NCI-H2107 treated with DMSO at 0.1 percent for 48 hours (cell line): ENCODE data around the gene IQGAP2.
"Not testable (repeated sequence)": the region's sequence is repeated elsewhere in the genome, so short reads cannot be mapped to it uniquely, and the experiment has no call there.

Experiments used
- DNase-seq: peaks from one replicate; lab custom pipeline; 2025; ENCODE audit not compliant: unreplicated experiment; lab: John Stamatoyannopoulos, UW

IQGAP2 gene

GRCh38 chr5:76412511-76412910 is 9.4 kb downstream of the IQGAP2 start:
- no peak for DNase-seq

DNA sequence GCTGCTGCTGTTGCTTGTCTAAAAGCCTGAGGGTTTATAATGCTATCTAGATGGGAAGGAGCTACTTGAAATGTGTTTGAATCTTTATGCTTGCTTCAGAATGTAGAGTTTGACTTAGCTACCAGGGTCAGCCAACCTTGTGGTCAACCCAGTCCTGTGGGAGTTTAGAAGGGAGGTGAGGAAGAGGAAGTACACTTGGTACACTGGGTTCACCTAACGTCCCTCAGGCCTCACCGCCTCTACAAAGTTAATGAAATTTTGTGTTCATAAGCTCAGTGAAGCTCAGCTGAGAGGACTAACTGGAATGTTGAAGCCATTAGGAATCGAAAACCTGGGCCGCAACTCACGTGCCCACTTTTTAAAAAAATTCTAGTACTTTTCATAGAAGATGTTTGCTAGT is 10.7 kb downstream of the IQGAP2 start:
- no peak for DNase-seq

DNA sequence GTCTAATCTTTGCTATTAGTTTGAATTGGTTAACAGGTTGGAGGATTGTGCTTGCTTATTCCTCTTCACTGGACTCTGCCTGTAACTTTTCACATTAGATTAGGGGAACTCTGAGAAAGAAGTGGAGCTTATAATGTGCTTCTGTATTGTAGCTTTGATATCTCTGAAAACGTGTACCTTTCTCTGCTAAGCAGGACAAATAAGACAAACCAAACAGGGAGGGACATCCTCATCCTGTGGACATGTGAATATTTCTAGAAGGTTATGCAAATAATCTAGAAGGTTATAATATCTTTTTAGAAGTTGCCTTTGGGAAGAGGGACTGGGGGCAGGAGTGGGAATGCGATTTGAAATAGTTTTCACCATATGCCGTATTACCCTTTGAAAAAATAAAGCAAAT is 11.7 kb downstream of the IQGAP2 start:
- no peak for DNase-seq

- no peak for DNase-seq
Measured at GRCh38 chr5:76415855-76416254, 12.8 kb downstream of the IQGAP2 start.

DNA sequence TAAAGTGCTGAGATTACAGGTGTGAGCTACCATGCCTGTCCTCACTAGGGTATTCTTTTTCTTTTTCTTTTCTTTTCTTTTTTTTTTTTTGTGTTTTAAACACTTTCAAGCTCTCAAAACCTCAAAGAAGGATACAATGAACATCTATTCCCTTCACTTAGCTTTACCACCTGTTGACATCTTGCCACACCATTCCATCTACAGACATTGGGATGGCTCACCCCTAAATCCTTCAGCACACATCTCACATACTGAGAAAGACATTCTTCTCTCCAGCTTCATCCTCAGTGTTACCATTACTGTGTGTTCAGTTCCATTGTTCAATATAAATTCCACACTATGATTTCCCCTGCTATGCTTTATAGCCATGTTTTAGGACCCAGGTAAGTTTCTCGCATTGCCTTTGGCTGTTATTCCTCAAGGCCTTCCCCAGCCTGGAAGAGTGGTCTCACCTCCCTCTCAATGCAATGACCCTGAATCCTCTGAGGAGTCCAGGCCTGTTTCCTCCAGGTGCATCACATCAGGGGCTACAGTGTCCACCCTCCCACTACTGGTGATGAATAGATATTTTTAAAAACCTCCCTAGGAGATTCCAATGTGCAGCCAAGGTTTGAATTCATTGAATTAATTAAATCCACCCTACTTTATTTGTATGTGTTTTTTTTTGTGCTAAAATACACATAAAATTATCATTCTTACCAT is 16.7 kb downstream of the IQGAP2 start:
- DNase-seq = no peak

DNA sequence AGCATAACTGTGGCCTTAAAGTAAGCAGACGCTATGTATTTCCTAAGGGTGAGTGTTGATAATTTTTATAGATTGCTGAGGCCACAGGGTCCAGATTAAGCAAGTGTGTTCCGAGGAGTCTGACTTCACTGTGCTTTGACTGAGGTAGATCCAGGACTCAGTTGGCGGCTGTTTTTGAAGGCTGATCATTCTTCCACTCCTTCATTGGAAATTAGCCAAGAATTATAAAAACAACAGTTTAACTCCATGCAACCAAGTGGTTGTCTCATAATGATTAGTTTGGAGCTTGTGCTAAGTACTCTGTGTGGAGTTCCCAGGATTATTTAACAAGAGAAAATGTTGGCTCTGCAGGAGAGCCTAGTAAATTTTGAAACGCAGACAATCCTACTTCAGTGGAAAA is 19.1 kb downstream of the IQGAP2 start:
- DNase-seq = no peak

DNA sequence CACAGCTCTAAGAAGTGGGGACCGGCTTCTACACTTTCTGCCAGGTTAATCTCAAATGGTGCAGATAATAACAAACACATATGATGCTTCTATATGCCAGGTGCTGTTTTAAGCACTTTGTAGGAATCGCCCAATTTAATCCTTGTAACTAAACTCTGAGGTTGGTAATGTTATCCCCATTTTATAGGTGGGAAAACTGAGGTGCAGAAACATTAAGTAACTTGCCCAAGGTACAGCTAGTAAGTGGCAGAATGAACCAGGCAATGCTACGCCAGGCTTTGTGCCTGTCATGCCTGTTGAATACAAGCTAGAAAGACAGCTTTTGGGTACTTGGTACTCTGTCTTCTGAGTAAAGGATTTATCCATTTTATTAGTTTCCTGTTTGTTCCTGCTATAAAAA is 19.7 kb downstream of the IQGAP2 start:
- DNase-seq = no peak

GRCh38 chr5:76425146-76425545 is 22.1 kb downstream of the IQGAP2 start:
- DNase-seq = no peak

- DNase-seq = no peak
Measured at GRCh38 chr5:76425928-76426804, 23.1 kb downstream of the IQGAP2 start.

- no peak for DNase-seq
Measured at GRCh38 chr5:76427206-76428140, 24.4 kb downstream of the IQGAP2 start.

DNA sequence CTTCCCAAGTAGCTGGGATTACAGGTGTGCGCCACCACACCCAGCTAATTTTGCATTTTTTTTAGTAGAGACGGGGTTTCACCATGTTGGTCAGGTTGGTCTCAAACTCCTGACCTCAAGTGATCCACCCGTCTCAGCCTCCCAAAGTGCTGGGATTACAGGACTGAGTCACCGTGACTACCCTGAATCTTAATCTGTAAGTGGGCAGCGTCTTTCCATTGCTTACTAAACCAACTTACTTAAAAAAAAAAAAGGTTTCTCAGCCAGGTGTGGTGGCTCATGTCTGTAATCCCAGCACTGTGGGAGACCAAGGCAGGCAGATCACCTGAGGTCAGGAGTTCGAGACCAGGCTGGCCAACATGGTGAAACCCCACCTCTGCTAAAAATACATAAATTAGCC is 25.5 kb downstream of the IQGAP2 start:
- DNase-seq = not testable (repeated sequence)

GRCh38 chr5:76433261-76433660 is 30.2 kb downstream of the IQGAP2 start:
- DNase-seq = no peak

DNA sequence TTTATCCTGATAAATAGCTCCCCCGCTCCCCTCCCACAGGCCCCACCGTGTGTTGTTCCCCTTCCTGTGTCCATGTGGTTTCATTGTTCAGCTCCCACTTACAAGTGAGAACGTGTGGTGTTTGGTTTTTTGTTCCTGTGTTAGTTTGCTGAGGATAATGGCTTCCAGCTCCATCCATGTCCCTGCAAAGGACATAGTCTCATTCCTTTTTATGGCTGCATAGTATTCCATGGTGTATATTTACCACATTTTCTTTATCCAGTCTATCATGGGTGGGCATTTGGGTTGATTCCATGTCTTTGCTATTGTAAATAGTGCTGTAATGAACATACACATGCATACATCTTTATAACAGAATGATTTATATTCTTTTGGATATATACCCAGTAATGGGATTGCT is 34.4 kb downstream of the IQGAP2 start:
- not testable (repeated sequence) for DNase-seq

GRCh38 chr5:76438025-76438424 is 34.9 kb downstream of the IQGAP2 start:
- DNase-seq = no peak

GRCh38 chr5:76439201-76439600 is 36.1 kb downstream of the IQGAP2 start:
- no peak for DNase-seq

DNA sequence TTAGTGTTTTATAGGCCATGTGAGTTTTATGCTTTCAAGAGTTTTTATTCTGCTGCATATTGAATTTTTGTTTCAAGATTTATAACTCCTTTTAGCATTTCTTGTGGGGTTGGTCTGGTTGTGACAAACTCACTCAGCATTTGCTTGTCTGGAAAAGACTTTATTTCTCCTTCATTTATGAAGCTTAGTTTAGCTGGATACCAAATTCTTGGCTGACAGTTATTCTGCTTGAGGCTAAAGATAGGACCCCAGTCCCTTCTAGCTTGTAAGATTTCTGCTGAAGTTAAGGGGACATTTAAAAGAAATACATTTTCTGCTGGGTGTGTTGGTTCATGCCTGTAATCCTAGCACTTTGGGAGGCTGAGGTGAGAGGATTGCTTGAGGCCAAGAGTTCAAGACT is 36.8 kb downstream of the IQGAP2 start:
- DNase-seq = no peak

GRCh38 chr5:76441101-76441500 is 38.0 kb downstream of the IQGAP2 start:
- no peak for DNase-seq

DNA sequence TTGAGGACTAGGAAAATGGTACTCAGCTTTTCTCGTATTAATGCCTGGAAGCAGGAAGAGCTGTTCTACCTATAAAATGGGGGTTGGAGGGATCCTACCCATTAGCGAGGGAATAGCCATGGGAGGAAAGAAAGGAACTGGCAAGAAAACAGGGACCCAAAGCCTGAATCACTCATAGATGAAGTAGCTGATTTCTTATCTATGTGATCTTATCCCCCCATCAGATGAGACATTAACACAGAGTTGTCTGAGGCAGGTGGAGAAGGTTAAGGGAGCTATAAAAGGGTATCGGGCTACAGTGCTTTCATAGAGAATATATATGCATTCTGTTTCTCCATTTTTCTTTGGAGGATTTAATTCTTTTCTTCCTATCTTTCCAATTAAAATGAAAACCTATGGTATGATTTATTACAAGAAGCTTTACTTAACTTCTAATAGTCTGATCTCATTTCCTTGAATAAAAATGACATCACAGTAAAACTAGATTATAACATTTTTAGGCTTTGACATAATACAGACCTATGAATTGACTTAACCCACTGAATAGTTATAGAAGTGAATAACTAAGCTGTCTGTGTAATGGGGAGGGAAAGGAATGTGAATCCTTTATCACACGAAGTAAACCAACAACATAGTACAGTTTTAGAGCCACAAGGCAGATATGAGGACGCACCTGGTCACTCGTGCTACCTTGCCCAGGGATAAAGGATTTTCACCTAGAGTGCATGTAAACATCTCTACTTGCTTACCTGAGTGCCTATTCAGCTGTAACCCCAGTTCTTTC is 39.0 kb downstream of the IQGAP2 start:
- DNase-seq = no peak

DNA sequence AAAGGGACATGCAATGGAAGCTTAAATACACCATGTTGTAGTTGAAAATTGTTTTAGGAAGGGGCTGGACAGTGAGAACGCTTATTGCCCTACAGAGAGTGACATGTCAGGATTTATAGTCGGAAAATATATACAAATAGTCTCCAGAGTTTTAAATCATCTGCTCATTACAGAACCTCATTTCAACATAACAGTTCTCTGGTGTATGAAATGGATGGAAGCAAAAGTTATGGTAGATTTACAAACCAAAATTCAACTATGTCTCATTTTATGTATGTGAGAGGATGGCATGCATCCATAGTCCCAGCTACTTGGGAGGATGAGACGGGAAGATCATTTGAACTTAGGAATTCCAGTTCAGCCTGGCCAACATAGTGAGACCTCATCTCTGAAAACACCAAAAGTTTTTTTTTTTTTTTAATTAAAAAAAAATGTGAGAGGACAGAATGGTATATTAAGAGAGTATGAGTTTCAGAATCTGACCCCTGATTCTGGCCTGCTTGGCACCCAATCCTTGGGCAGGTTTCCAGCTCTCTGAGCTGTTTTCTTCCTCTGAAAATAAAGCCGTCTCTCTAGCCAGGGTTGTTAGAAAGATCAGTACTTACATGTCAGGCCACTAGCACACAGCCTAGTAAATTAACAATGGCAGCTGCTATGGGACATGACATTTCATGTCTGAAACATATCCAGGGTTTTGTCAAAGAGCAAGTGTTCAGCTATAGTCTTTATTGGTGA is 40.1 kb downstream of the IQGAP2 start:
- no peak for DNase-seq

DNA sequence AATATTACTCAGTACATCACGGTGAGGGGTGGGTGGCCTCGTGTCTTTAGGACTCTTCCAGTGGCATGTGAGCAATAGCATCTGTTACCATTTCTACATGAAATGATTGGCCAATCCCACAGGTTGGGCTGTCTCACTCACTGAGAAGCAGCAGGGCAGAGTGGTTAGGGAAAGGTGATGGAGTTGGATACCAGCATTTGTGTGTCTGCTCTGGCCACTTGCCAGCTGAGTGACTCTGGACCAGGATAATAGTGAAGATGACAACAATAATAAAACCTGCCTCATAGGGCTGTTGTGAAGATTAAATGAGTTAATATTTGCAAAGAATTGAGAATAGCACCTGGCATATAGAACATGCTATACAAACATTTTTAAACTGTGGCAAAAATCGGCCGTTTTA is 42.0 kb downstream of the IQGAP2 start:
- no peak for DNase-seq
